ENCODE results near the gene NAB1. TPM values are rescaled to one million over a fixed set of nuclear protein-coding genes. Genes with fewer than 3 reads are reported as not detected.

Gene NAB1
- total and polyA plus RNA-seq, 2 donors from 2014 or later = 10.4 to 45.0 TPM

DNA sequence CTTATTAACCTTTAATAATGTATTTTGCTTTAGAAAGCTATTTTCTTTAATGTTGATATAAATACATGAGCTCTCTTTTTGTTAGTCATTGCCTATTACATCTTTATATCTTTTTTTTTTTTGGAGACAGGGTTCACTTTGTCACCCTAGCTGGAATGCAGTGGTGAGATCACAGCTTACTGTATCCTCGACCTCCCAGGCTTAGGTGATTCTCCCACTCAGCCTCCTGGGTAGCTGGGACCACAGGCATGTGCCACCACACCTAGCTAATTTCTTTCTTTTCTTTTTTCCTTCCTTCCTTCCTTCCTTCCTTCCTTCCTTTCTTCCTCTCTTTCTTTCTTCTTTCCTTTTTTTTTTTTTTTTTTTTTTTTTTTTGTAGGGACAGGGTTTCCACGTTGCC is 15.4 kb downstream of the NAB1 start:
- H3K9me3 ChIP-seq (ENCODE audit: control insufficient read depth in 2 of 3, insufficient read depth in 1 of 3, low read length in 3 of 3) = peaks cover 0 to 3% (median 0%) of the 10 kb centered on the region in 3 donors
- peaks cover 0 to 5% (median 0%) of the 10 kb centered on the region in 3 donors for H3K4me1 ChIP-seq (ENCODE audit: control insufficient read depth in 2 of 3, insufficient read depth in 2 of 3, low read depth in 1 of 3, low read length in 3 of 3)
- TF ChIP-seq, protein P1, sequence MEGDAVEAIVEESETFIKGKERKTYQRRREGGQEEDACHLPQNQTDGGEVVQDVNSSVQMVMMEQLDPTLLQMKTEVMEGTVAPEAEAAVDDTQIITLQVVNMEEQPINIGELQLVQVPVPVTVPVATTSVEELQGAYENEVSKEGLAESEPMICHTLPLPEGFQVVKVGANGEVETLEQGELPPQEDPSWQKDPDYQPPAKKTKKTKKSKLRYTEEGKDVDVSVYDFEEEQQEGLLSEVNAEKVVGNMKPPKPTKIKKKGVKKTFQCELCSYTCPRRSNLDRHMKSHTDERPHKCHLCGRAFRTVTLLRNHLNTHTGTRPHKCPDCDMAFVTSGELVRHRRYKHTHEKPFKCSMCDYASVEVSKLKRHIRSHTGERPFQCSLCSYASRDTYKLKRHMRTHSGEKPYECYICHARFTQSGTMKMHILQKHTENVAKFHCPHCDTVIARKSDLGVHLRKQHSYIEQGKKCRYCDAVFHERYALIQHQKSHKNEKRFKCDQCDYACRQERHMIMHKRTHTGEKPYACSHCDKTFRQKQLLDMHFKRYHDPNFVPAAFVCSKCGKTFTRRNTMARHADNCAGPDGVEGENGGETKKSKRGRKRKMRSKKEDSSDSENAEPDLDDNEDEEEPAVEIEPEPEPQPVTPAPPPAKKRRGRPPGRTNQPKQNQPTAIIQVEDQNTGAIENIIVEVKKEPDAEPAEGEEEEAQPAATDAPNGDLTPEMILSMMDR (IDR thresholded peaks at IDR 0.05; ENCODE audit: borderline replicate concordance, extremely low read depth, insufficient read depth) = no peak
- no peak overlapping the region for H3K27ac ChIP-seq (ENCODE audit: low read depth in 2 of 2, low read length in 2 of 2)
- DNase-seq (no peak), FAIRE-seq (no peak)
- no peak overlapping the region for H3K9ac ChIP-seq (ENCODE audit: low read length in 3 of 3)
- no peaks in the 10 kb centered on the region for H3K36me3 ChIP-seq (ENCODE audit: control insufficient read depth in 2 of 3, insufficient read depth in 3 of 3, low read length in 3 of 3)
- no peak overlapping the region for H3K4me3 ChIP-seq (ENCODE audit: low read length in 3 of 3)
- intact Hi-C loops (cut with DNase I) = no loop called here
- H3K27me3 ChIP-seq (ENCODE audit: control insufficient read depth, insufficient read depth, low read length) = no peaks in the 10 kb centered on the region

- Histone ChIP-seq H3K36me3 (ENCODE audit: control insufficient read depth in 2 of 3, insufficient read depth in 3 of 3, low read length in 3 of 3) (peaks cover 0 to 9% (median 2%) of the 10 kb centered on the region in 3 donors), H3K4me1 (ENCODE audit: control insufficient read depth in 2 of 3, insufficient read depth in 2 of 3, low read depth in 1 of 3, low read length in 3 of 3) (peaks cover 0 to 5% (median 0%) of the 10 kb centered on the region in 3 donors), H3K27me3 (ENCODE audit: control insufficient read depth, insufficient read depth, low read length) (no peaks in the 10 kb centered on the region), H3K9me3 (ENCODE audit: control insufficient read depth in 2 of 3, insufficient read depth in 1 of 3, low read length in 3 of 3) (peaks cover 0 to 3% (median 0%) of the 10 kb centered on the region in 3 donors), H3K27ac (ENCODE audit: low read depth in 2 of 2, low read length in 2 of 2) (no peak overlapping the region), H3K9ac (ENCODE audit: low read length in 3 of 3) (no peak overlapping the region), H3K4me3 (ENCODE audit: low read length in 3 of 3) (no peak overlapping the region)
- DNase-seq = no peak
- no peak for FAIRE-seq
- intact Hi-C loops (cut with DNase I) = no loop called here
- TF ChIP-seq, protein P1 (IDR thresholded peaks at IDR 0.05; ENCODE audit: borderline replicate concordance, extremely low read depth, insufficient read depth) = no peak
These were observed 18.0 kb downstream of the NAB1 start for GRCh38 chr2:190666895-190667294.

- no peak for FAIRE-seq
- intact Hi-C loops (cut with DNase I) = no loop called here
- TF ChIP-seq, protein P1 (IDR thresholded peaks at IDR 0.05; ENCODE audit: borderline replicate concordance, extremely low read depth, insufficient read depth) = no peak
These were observed 20.0 kb downstream of the NAB1 start for GRCh38 chr2:190668892-190669291.

More at GRCh38 chr2:190668892-190669291, 20.0 kb downstream of the NAB1 start:
- no peak overlapping the region for H3K4me3 ChIP-seq (ENCODE audit: low read length in 3 of 3)
- peaks cover 0 to 3% (median 0%) of the 10 kb centered on the region in 3 donors for H3K9me3 ChIP-seq (ENCODE audit: control insufficient read depth in 2 of 3, insufficient read depth in 1 of 3, low read length in 3 of 3)
- H3K27me3 ChIP-seq (ENCODE audit: control insufficient read depth, insufficient read depth, low read length) = no peaks in the 10 kb centered on the region
- H3K4me1 ChIP-seq (ENCODE audit: control insufficient read depth in 2 of 3, insufficient read depth in 2 of 3, low read depth in 1 of 3, low read length in 3 of 3) = no peaks in the 10 kb centered on the region
- DNase-seq = no peak
- H3K9ac ChIP-seq (ENCODE audit: low read length in 3 of 3) = no peak overlapping the region
- H3K36me3 ChIP-seq (ENCODE audit: control insufficient read depth in 2 of 3, insufficient read depth in 3 of 3, low read length in 3 of 3) = peaks cover 0 to 9% (median 2%) of the 10 kb centered on the region in 3 donors
- no peak overlapping the region for H3K27ac ChIP-seq (ENCODE audit: low read depth in 2 of 2, low read length in 2 of 2)

All from kidney (tissue), 14 donors.